ENCODE results near the gene RCAN1.

DNA sequence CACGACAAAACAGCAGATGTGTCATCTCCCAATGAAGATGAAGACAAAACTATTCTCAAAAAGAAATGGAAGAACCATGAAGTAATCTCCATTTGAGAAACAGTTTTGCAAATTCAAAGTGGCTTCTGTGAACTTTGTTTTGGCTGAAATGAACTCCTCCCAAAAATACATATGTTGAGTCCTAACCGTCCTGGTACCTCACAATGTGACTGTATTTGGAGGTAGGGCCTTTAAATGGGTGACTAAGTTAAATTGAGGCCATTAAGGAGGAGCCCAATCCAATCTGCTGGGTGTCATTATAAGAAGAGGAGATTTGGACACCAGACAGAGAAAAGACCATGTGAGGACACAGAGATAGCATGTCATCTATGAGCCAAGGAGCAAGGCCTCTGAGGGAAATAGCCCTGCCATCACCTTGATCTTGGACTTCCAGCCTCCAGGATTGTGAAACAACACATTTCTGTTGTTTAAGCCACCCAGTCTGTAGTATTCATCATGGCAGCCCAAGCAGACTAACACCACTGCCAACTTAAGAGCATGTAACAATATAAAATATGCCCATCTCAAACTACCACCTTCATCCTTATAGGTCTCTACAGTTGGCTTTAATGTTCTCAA lies 64.6 kb downstream of the RCAN1 start:
- TF ChIP-seq ZSCAN22 (CRISPR knock-in tag; IDR thresholded peaks at IDR 0.05) (no peak), MAZ (IDR thresholded peaks at IDR 0.05; ENCODE audit: borderline replicate concordance, low read depth, low read length) (no peak), MAZ (CRISPR knock-in tag; IDR thresholded peaks at IDR 0.05; ENCODE audit: low read depth) (no peak)
- TF ChIP-seq, protein P1, sequence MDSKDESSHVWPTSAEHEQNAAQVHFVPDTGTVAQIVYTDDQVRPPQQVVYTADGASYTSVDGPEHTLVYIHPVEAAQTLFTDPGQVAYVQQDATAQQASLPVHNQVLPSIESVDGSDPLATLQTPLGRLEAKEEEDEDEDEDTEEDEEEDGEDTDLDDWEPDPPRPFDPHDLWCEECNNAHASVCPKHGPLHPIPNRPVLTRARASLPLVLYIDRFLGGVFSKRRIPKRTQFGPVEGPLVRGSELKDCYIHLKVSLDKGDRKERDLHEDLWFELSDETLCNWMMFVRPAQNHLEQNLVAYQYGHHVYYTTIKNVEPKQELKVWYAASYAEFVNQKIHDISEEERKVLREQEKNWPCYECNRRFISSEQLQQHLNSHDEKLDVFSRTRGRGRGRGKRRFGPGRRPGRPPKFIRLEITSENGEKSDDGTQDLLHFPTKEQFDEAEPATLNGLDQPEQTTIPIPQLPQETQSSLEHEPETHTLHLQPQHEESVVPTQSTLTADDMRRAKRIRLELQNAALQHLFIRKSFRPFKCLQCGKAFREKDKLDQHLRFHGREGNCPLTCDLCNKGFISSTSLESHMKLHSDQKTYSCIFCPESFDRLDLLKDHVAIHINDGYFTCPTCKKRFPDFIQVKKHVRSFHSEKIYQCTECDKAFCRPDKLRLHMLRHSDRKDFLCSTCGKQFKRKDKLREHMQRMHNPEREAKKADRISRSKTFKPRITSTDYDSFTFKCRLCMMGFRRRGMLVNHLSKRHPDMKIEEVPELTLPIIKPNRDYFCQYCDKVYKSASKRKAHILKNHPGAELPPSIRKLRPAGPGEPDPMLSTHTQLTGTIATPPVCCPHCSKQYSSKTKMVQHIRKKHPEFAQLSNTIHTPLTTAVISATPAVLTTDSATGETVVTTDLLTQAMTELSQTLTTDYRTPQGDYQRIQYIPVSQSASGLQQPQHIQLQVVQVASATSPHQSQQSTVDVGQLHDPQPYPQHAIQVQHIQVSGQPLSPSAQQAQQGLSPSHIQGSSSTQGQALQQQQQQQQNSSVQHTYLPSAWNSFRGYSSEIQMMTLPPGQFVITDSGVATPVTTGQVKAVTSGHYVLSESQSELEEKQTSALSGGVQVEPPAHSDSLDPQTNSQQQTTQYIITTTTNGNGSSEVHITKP (CRISPR knock-in tag; IDR thresholded peaks at IDR 0.05; ENCODE audit: low read depth), result no peak

All from HepG2 (cell line).